Coronary artery (tissue), 2 donors: Measurements from ENCODE around the gene TOM1L2.
A peak's percentile ranks its signal among the peaks of the same experiment; 100 is the strongest.
"Not testable (repeated sequence)": the region's sequence is repeated elsewhere in the genome, so short reads cannot be mapped to it uniquely, and the experiment has no call there.

Experiments used
- DNase-seq: peaks from one replicate; pipeline ENCODE4 v3.0.0-alpha.2; 2017; ENCODE audit warnings: low spot score
- H3K27ac ChIP-seq, 2 donors: fragments of 200-600 bp; sonication (generic); one replicate each; pipeline ENCODE4 v1.5.1; 2016 to 2019
- H3K4me3 ChIP-seq: fragments of 200-600 bp; sonication (generic); 2 replicates; pipeline ENCODE4 v1.5.1; 2016; ENCODE audit warnings: mild to moderate bottlenecking, moderate library complexity
- CTCF ChIP-seq: fragments of 200-600 bp; sonication (generic); IDR thresholded peaks from one replicate; pipeline ENCODE4 v1.5.1; 2019; ENCODE audit warnings: antibody characterized with exemption

The TOM1L2 gene

DNA sequence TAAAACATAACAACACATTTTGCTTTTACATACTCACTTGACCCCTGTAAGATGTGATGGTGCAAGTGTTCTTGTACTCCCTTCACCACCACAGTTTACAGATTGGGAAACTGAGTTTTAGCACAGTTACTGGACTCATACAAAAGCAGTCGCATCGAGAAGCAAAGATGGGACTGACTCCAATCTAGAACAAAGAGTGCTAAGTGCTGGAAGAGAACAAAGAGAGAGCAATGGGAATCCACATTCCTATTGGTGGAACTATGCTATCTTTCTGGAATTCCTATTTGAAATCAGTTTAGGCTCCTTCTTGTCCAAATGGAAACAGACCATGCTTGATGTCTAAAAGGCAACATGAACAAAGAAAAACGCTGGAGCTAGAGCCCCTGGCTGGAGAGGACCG lies 9.1 kb downstream of the TOM1L2 start:
- H3K4me3 ChIP-seq, result no peak overlapping the region
- DNase-seq, result no peak
- H3K27ac ChIP-seq, result no peak overlapping the region
- TF ChIP-seq CTCF, result no peak

DNA sequence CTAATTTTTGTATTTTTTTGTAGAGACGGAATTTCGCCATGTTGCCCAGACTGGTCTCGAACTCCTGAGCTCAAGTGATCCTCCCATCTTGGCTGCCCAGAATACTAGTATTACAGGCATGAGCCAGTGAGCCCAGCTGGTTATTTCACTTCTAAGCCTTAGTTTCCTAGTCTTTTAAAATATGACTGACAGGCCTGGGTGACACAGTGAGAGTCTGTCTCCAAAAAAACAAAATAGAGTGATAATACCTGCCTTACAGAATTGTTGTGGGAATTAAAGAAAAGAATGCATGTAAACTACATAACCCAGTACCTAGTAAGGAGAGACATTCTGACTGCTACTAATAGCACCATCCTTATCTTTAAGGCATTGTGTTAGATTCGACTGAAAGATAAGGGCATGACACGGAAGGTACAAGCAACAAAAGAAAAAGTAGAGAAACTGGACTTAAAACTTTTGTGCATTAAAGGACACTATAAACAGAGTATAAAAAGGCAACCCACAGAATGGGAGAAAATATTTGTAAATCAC lies 11.6 kb downstream of the TOM1L2 start:
- no peak for DNase-seq
- H3K4me3 ChIP-seq, result no peak overlapping the region
- H3K27ac ChIP-seq, result no peak overlapping the region
- TF ChIP-seq CTCF, result no peak

DNA sequence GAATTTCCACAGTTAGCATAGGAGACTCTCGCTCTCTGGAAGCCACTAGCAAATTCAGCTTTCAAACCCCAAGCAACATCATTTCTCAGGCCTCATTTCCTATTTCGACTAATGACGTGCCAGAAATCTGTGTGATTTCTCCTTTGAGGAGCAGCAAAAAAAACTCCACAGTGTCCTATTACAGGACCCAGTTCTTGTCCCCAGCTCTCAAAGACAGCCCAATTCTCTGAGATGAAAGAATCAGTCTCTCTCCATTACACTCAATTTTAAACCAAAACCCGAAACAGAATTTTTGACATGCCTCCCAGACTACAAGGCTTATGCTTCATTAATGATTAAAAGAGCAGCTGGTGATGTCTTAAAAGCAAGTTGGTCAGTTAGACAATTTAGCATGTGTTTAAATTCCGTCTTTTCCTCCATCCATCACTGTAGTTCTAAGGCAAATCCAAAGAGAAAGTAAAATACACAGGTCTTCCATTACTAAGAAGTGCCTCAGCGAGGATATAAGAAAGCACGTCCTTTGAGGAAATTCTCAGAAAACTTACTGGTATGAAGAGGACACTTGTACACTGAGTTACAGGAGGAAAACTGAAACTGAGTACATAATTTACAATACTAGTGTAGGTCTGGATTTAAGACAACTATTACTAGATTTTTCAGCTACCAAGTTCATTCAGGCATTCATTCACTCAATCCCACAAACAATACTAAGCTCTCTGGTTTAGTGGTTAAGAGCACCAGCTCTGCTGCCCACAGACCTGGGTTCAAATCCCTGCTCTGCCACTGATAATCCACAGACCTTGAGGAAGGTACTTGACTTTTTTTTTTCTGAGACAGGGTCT lies 12.5 kb downstream of the TOM1L2 start:
- DNase-seq, result no peak
- no peak for TF ChIP-seq CTCF

DNA sequence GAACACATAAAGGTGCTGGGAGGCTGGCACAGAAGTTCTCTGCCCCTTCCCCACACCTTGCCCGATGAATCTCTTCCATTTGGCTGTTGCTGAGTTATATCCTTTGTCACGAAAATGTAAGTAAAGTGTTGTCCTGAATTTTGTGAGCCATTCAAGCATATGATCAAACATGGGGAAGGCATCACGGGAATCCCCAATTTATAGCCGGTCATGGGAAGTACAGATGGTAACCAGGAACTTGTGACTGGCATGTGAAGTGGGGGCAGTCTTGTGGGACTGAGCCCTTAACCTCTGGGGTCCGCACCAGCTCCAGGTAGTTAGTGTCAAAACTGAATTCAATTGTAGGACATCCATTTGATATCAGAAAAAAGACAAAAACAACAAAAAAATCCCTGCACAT lies 13.2 kb downstream of the TOM1L2 start:
- Histone ChIP-seq H3K27ac (peak overlapping the region; percentile 62 to 79), H3K4me3 (no peak overlapping the region)
- no peak for DNase-seq
- TF ChIP-seq CTCF, result no peak

More for the DNA sequence above, 12.5 kb downstream of the TOM1L2 start:
- H3K27ac ChIP-seq, result peak overlapping the region; percentile 62 to 79
- H3K4me3 ChIP-seq, result peak overlapping the region; percentile 41

DNA sequence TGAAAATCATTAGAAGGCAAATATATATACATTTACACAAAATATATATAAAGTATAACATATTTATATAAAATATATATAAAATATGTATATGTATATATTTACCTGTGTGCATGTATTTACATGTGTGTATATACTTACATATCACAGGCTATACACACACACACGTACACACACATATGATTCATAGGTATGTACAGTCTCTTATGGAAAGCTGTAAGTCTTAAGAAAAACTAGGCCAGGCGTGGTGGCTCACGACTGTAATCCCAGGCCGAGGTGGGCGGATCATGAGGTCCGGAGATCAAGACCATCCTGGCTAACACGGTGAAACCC lies 14.7 kb downstream of the TOM1L2 start:
- no peak for TF ChIP-seq CTCF
- Histone ChIP-seq H3K27ac (peak overlapping the region; percentile 62 to 79), H3K4me3 (no peak overlapping the region)
- no peak for DNase-seq

DNA sequence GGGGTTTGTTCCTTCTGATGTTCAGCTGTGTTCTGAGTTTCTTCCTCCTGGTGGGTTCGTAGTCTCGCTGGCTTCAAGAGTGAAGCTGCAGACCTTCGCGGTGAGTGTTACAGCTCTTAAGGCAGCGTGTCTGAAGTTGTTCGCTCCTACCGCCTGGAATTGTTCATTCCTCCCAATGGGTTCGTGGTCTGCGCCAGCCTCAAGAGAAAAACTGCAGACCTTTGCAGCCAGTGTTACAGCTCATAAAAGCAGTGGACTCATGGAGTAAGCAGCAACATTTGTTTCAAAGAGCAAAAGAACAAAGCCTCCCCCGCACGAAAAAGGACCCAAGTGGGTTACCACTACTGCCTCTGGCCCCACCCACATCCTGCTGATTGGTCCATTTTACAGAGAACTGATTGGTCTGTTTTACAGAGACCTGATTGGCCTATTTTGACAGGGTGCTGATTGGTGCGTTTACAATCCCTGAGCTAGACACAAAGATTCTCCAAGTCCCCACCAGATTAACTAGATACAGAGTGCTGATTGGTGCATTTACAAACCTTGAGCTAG lies 16.3 kb downstream of the TOM1L2 start:
- DNase-seq, H3K4me3 ChIP-seq: not testable (repeated sequence)
- H3K27ac ChIP-seq, result peak overlapping the region in 1 of 2 donors; percentile 79

DNA sequence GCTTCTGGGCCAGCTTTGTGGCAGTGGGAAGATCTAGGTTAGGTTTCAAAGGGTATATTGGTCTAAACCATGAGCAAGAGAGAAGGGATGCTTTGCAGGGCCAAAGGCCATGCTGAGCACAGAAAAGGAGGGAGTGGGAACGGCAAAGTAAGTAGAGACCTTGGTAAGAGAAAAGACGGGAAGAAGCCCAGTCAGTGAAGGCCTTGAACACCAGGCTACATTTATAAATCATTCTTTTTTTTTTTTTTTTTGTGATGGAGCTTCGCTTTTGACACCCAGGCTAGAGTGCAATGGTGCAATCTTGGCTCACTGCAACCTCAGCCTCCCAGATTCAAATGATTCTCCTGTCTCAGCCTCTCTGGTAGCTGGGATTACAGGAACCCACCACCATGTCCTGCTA lies 18.1 kb downstream of the TOM1L2 start:
- Histone ChIP-seq H3K27ac (no peak overlapping the region), H3K4me3 (no peak overlapping the region)
- DNase-seq, result no peak
- no peak for TF ChIP-seq CTCF
